HEK293T (cell line): ENCODE results near the gene LSR.

Experiments
- ARNT ChIP-seq: fragments of 450-650 bp; IDR thresholded peaks from 2 replicates; pipeline ENCODE4 v1.6.1; 2017; ENCODE audit warnings: mild to moderate bottlenecking
- BHLHE40 ChIP-seq: fragments of 450-650 bp; IDR thresholded peaks from 2 replicates; pipeline ENCODE4 v1.6.1; 2016; ENCODE audit warnings: mild to moderate bottlenecking, moderate library complexity, borderline replicate concordance
- FOXA1 ChIP-seq: fragments of 450-650 bp; IDR thresholded peaks from 2 replicates; pipeline ENCODE4 v1.6.1; 2016; ENCODE audit warnings: mild to moderate bottlenecking
- FOXK2 ChIP-seq: fragments of 450-650 bp; IDR thresholded peaks from 2 replicates; pipeline ENCODE4 v1.6.1; 2016; ENCODE audit warnings: mild to moderate bottlenecking
- FOXM1 ChIP-seq: fragments of 450-650 bp; IDR thresholded peaks from 2 replicates; pipeline ENCODE4 v1.6.1; 2017; ENCODE audit warnings: mild to moderate bottlenecking, borderline replicate concordance
- HDGF ChIP-seq: fragments of 450-650 bp; IDR thresholded peaks from 2 replicates; pipeline ENCODE4 v1.6.1; 2017; ENCODE audit warnings: antibody characterized with exemption, borderline replicate concordance
- L3MBTL2 ChIP-seq: fragments of 450-650 bp; conservative IDR thresholded peaks from 2 replicates; pipeline ENCODE4 v1.6.1; 2016; ENCODE audit warnings: mild to moderate bottlenecking
- LEF1 ChIP-seq: fragments of 450-650 bp; IDR thresholded peaks from 2 replicates; pipeline ENCODE4 v1.6.1; 2017; ENCODE audit warnings: mild to moderate bottlenecking, borderline replicate concordance
- NFRKB ChIP-seq: fragments of 450-650 bp; IDR thresholded peaks from 2 replicates; pipeline ENCODE4 v1.6.1; 2016; ENCODE audit warnings: mild to moderate bottlenecking, moderate library complexity
- SP1 ChIP-seq: fragments of 450-650 bp; IDR thresholded peaks from 2 replicates; pipeline ENCODE4 v1.6.1; 2017
- SUZ12 ChIP-seq: fragments of 450-650 bp; IDR thresholded peaks from 2 replicates; pipeline ENCODE4 v1.6.1; 2016; ENCODE audit warnings: mild to moderate bottlenecking
- TARDBP ChIP-seq: fragments of 450-650 bp; IDR thresholded peaks from 2 replicates; pipeline ENCODE4 v1.6.1; 2016
- ZNF384 ChIP-seq: fragments of 450-650 bp; IDR thresholded peaks from 2 replicates; pipeline ENCODE4 v1.6.1; 2016

GRCh38 chr19:35303357-35303915, 54.6 kb downstream of the LSR start:
- no peak for TF ChIP-seq ZNF384
- TF ChIP-seq HDGF, result no peak
- no peak for TF ChIP-seq L3MBTL2
- TF ChIP-seq FOXK2, result no peak
- TF ChIP-seq FOXA1, result no peak
- no peak for TF ChIP-seq ARNT
- no peak for TF ChIP-seq NFRKB
- TF ChIP-seq SP1, result no peak
- TF ChIP-seq BHLHE40, result no peak
- TF ChIP-seq FOXM1, result no peak
- TF ChIP-seq SUZ12, result no peak
- no peak for TF ChIP-seq TARDBP
- no peak for TF ChIP-seq LEF1
